Vagina (tissue), 2 donors: Measurements from ENCODE around the gene IQGAP2. TPM values are rescaled to one million over a fixed set of nuclear protein-coding genes. Genes with fewer than 3 reads are reported as not detected.

Source experiments
- DNase-seq, 2 donors: peaks; one replicate each; pipeline ENCODE4 v3.0.0-alpha.2; 2017; ENCODE audit errors: extremely low spot score in 2 of 2
- H3K27ac ChIP-seq: fragments of 200-600 bp; sonication (generic); one replicate; pipeline ENCODE4 v1.5.1; 2019
- H3K27me3 ChIP-seq: fragments of 200-600 bp; sonication (generic); one replicate; pipeline ENCODE4 v1.5.1; 2019
- H3K36me3 ChIP-seq, 2 donors: fragments of 200-600 bp; sonication (generic); one replicate each; pipeline ENCODE4 v1.5.1; 2017 to 2019
- H3K4me1 ChIP-seq: fragments of 200-600 bp; sonication (generic); one replicate; pipeline ENCODE4 v1.5.1; 2019
- H3K4me3 ChIP-seq, 2 donors: fragments of 200-600 bp; sonication (generic); 1 replicate in 1 of 2; 2 replicates in 1 of 2; pipeline ENCODE4 v1.5.1; 2016 to 2019
- H3K9me3 ChIP-seq: fragments of 200-600 bp; sonication (generic); one replicate; pipeline ENCODE4 v1.5.1; 2019
- POLR2A ChIP-seq, 2 donors: fragments of 450-650 bp; IDR thresholded peaks; one replicate each; pipeline ENCODE4 v1.6.1; 2017; ENCODE audit warnings: antibody characterized with exemption in 2 of 2, mild to moderate bottlenecking in 2 of 2, moderate library complexity in 2 of 2
- POLR2AphosphoS5 ChIP-seq, 2 donors: sonication (generic); formaldehyde crosslinking; IDR thresholded peaks; one replicate each; pipeline ENCODE4 v1.9.0; 2017; ENCODE audit warnings: antibody characterized with exemption in 2 of 2, mild to moderate bottlenecking in 2 of 2, low read depth in 1 of 2; ENCODE audit not compliant: insufficient read depth in 1 of 2
- intact Hi-C: fragments of 100-400 bp; cut with DNase I; formaldehyde crosslinking; loops from one replicate; pipeline ENCODE4 v1.15.1; 2023
- total RNA-seq: library from RNA; depleted of rRNA; stranded (reverse); fragments of >200 nt; gene quantifications from one replicate; pipeline ENCODE4 v1.2.3, GENCODE V29; 2016
- TF ChIP-seq, protein P1 (sequence below), 3 experiments: fragments of 450-650 bp in 2 of 3; fragments of 200-600 bp in 1 of 3; sonication (generic) in 1 of 3; IDR thresholded peaks; one replicate each; pipeline ENCODE4 v1.5.1; 2017 to 2019; ENCODE audit warnings: antibody characterized with exemption in 3 of 3, mild to moderate bottlenecking in 2 of 3, moderate library complexity in 2 of 3

IQGAP2 gene
- total RNA-seq, 1 donor from 2014 or later = 8.6 TPM

DNA sequence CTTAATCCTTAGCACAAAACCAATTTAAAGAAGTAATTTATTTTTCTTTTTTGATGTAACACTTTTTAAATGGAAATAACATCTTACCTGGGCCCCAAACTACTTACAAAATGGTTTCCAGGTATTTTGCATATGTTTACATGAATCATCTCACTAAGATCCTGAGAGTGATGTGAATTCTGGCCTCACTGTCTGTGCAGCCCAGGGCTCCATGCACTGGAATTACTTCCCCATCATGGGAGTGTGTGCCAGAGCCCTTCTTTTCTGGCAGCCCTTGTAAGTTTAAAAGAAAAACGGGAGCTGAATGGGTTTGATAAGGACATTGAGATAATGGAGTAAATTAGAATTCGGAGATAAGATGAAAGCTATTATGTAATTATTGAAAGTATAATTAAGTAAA is 300.6 kb downstream of the IQGAP2 start:
- H3K27ac ChIP-seq = no peak overlapping the region
- no peak overlapping the region for H3K4me3 ChIP-seq
- H3K27me3 ChIP-seq = no peaks in the 10 kb centered on the region
- intact Hi-C loops = no loop called here
- no peaks in the 10 kb centered on the region for H3K9me3 ChIP-seq
- no peaks in the 10 kb centered on the region for H3K4me1 ChIP-seq
- no peaks in the 10 kb centered on the region for H3K36me3 ChIP-seq
- DNase-seq = no peak
- TF ChIP-seq, protein P1, sequence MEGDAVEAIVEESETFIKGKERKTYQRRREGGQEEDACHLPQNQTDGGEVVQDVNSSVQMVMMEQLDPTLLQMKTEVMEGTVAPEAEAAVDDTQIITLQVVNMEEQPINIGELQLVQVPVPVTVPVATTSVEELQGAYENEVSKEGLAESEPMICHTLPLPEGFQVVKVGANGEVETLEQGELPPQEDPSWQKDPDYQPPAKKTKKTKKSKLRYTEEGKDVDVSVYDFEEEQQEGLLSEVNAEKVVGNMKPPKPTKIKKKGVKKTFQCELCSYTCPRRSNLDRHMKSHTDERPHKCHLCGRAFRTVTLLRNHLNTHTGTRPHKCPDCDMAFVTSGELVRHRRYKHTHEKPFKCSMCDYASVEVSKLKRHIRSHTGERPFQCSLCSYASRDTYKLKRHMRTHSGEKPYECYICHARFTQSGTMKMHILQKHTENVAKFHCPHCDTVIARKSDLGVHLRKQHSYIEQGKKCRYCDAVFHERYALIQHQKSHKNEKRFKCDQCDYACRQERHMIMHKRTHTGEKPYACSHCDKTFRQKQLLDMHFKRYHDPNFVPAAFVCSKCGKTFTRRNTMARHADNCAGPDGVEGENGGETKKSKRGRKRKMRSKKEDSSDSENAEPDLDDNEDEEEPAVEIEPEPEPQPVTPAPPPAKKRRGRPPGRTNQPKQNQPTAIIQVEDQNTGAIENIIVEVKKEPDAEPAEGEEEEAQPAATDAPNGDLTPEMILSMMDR (IDR thresholded peaks at IDR 0.05) = no peak
- TF ChIP-seq POLR2AphosphoS5 (IDR thresholded peaks at IDR 0.05; ENCODE audit: insufficient read depth in 1 of 2, low read depth in 1 of 2) (no peak), POLR2A (IDR thresholded peaks at IDR 0.05) (no peak)

- no peak overlapping the region for H3K27ac ChIP-seq
- H3K4me1 ChIP-seq = no peaks in the 10 kb centered on the region
- TF ChIP-seq POLR2AphosphoS5 (IDR thresholded peaks at IDR 0.05; ENCODE audit: insufficient read depth in 1 of 2, low read depth in 1 of 2) (no peak), POLR2A (IDR thresholded peaks at IDR 0.05) (no peak)
- TF ChIP-seq, protein P1 (IDR thresholded peaks at IDR 0.05) = no peak
- H3K9me3 ChIP-seq = no peaks in the 10 kb centered on the region
- H3K36me3 ChIP-seq = no peaks in the 10 kb centered on the region
- no peak overlapping the region for H3K4me3 ChIP-seq
- H3K27me3 ChIP-seq = no peaks in the 10 kb centered on the region
- DNase-seq = no peak
- intact Hi-C loops = no loop called here
These were observed 301.1 kb downstream of the IQGAP2 start for GRCh38 chr5:76704131-76704663.

- intact Hi-C loops = no loop called here
- no peak for DNase-seq
- no peaks in the 10 kb centered on the region for H3K9me3 ChIP-seq
- H3K36me3 ChIP-seq = no peaks in the 10 kb centered on the region
- no peak overlapping the region for H3K27ac ChIP-seq
- no peaks in the 10 kb centered on the region for H3K27me3 ChIP-seq
- H3K4me3 ChIP-seq = no peak overlapping the region
- no peaks in the 10 kb centered on the region for H3K4me1 ChIP-seq
- TF ChIP-seq POLR2AphosphoS5 (IDR thresholded peaks at IDR 0.05; ENCODE audit: insufficient read depth in 1 of 2, low read depth in 1 of 2) = no peak
- TF ChIP-seq, protein P1 (IDR thresholded peaks at IDR 0.05) = no peak
- TF ChIP-seq POLR2A (IDR thresholded peaks at IDR 0.05) = no peak
These were observed 302.5 kb downstream of the IQGAP2 start for GRCh38 chr5:76705574-76705973.

- H3K27me3 ChIP-seq = no peaks in the 10 kb centered on the region
- H3K36me3 ChIP-seq = no peaks in the 10 kb centered on the region
- no peak overlapping the region for H3K4me3 ChIP-seq
- H3K4me1 ChIP-seq = peaks cover 2% of the 10 kb centered on the region
- DNase-seq = no peak
- TF ChIP-seq, protein P1 (IDR thresholded peaks at IDR 0.05) = no peak
- TF ChIP-seq POLR2AphosphoS5 (IDR thresholded peaks at IDR 0.05; ENCODE audit: insufficient read depth in 1 of 2, low read depth in 1 of 2) (no peak), POLR2A (IDR thresholded peaks at IDR 0.05) (no peak)
- intact Hi-C loops = no loop called here
- H3K27ac ChIP-seq = no peak overlapping the region
- no peaks in the 10 kb centered on the region for H3K9me3 ChIP-seq
These were observed 306.7 kb downstream of the IQGAP2 start for GRCh38 chr5:76709762-76710161.

- intact Hi-C loops = no loop called here
- TF ChIP-seq POLR2AphosphoS5 (IDR thresholded peaks at IDR 0.05; ENCODE audit: insufficient read depth in 1 of 2, low read depth in 1 of 2) = peak in 1 of 2 donors; percentile 33
- TF ChIP-seq, protein P1 (IDR thresholded peaks at IDR 0.05) = no peak
- no peak for DNase-seq
- no peaks in the 10 kb centered on the region for H3K9me3 ChIP-seq
- H3K27ac ChIP-seq = no peak overlapping the region
- H3K4me3 ChIP-seq = no peak overlapping the region
- H3K4me1 ChIP-seq = peaks cover 11% of the 10 kb centered on the region
- H3K36me3 ChIP-seq = no peaks in the 10 kb centered on the region
- H3K27me3 ChIP-seq = no peaks in the 10 kb centered on the region
These were observed 307.9 kb downstream of the IQGAP2 start for GRCh38 chr5:76710991-76711390.
